ENCODE measurements around the gene NSD2.
A peak's percentile ranks its signal among the peaks of the same experiment; 100 is the strongest.

The NSD2 gene

DNA sequence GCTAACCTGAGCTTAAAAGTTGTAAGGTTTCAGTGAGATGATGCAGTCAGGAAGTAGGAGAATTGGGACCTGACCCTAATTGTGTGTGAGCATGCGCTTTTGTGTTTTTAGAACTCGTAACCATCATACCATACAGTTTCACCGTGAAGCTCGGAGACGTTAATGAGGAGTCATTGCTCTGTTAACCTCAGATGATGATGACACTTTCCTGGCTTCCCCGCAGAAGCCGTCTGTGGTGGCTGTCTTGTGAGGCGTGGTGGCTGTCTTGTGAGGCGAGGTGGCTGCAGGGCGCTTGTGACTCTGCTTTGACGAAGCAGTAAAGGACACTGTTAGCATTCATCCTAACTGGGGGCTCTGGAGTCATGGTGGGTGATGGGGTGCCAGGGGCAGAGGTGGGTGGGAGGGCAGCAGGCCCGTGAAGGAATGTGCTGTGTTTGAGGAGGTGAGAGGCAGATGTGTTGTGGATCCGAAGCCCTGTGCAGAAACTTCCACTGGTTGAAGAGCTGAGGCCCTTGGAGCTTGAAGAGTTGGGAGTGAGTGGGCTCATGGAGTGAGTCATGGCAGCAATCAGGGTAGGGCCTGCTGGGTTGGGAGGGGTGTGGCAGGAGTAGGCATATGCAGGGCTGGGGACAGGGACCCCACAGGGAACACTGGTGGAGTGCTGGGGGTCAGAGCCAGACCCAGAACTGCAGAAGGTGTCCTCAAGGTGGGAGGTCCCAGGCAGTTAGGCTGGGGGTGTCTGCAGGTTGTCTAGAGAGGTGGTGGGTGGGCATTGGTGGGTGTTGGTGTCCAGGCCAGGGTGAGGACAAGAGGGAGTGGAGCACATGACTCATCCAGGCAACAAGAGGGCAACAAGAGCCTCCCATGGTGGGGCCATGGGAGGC, 57.4 kb downstream of the NSD2 start:
- TF ChIP-seq CTCF (conservative IDR thresholded peaks at IDR 0.05): no peak
- H3K27ac ChIP-seq: no peak overlapping the region

GRCh38 chr4:1932736-1933135, 61.5 kb downstream of the NSD2 start:
- no peak overlapping the region for H3K27ac ChIP-seq
- TF ChIP-seq CTCF (conservative IDR thresholded peaks at IDR 0.05): no peak

DNA sequence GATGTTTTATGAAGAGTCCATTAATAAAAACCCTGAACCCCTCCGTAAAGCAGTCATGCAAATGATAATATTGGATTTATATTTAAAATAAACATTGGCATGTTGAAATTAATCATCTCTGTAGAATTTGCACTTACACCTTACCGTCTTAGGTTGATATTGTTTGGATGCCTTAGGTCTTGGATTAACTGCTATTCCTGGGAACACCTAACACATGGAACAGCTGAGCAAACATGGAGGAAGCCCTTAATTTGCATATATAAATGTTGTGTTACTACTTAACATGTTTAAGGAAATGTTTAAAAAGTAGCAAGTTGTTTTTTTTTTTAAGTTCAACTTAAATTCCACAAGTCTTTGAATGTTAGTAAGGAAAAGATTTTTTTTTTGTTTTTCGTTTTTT, 62.5 kb downstream of the NSD2 start:
- TF ChIP-seq CTCF (conservative IDR thresholded peaks at IDR 0.05): no peak
- no peak overlapping the region for H3K27ac ChIP-seq

DNA sequence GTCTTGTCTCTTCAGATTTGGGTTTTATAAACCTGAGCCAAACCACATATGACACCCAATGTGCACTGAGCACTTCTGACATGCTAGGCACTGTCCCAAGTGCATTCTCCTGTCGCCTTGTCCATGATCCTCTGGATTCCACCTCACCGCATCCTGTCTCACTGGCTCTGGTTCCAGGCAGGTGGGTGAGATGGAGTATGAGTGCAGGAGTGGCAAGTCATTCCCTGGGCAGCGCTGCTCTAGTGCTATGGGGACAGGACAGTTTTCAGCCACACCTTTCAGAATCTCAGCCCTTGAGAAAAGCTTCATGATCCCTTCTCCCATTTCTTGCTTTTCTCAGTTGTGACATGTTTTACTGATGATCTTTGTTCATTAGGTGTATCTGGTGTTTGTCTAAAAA, 66.4 kb downstream of the NSD2 start:
- H3K27ac ChIP-seq: no peak overlapping the region
- no peak for TF ChIP-seq CTCF (conservative IDR thresholded peaks at IDR 0.05)

GRCh38 chr4:1938027-1938426, 66.8 kb downstream of the NSD2 start:
- no peak overlapping the region for H3K27ac ChIP-seq
- no peak for TF ChIP-seq CTCF (conservative IDR thresholded peaks at IDR 0.05)

DNA sequence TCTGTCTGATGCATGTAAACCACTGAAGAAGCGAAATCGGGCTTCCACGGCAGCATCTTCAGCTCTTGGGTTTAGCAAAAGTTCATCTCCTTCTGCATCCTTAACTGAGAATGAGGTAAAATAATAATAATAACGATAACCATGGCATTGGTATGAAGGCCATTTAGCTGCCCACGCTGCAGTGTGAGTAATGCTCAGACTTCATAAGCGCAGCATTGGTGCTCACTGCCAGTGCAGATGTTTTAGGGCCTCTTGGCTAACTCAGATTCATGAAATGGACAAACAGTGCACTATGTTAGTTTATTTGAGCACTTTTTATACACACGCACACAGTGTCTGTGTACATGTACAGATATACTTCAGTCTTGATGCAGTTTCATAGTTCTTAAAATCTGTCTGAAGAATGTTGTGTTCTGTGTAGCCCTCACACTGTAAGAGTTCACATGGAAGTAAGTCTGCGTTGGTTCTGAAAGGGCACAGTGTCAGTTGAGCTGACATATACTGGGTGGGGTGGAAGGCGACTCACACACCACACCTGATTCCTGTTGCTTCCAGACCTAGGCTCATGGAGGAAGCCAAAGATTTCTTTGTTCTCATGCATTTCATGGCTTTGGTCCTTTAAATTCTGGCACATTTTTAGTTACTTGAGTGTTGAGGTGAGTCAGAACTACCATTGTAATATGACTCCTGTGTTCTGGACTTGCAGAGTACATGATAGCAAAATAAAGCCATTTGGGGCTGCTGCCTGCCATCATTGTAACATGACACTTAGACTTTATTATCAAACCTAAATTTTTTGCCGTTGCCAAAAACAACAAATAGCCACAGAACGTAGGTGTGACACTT, 68.7 kb downstream of the NSD2 start:
- H3K27ac ChIP-seq: peak overlapping the region; percentile 7; the same call in 1 of the 2 replicates
- no peak for TF ChIP-seq CTCF (conservative IDR thresholded peaks at IDR 0.05)

DNA sequence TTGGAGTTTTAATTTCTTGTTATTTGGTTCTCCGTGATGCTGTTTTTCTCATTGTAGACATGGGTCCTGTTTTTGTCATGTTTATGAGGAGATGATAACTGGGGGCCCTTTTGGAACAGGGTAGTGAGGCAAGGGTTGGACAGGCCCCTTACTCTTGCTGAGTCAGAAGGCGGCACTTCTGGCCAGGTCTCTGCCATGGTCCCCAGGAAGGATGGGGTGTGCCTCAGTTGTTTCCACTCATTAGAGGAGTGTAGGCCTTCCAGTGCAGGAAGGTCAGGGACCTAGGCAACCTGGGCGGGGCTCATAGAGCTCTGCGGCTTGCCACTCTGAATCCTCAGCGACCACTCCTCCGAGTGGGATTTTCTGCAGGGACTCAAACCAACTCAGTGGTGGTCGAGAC, 69.4 kb downstream of the NSD2 start:
- no peak for TF ChIP-seq CTCF (conservative IDR thresholded peaks at IDR 0.05)

More for the DNA sequence above, 69.4 kb downstream of the NSD2 start:
- H3K27ac ChIP-seq: peak overlapping the region; percentile 7; the same call in 1 of the 2 replicates

Data from VCaP (cell line).